GM08714 (cell line): ENCODE measurements around the gene ADGRG1.

Experiments
- H3K4me3 ChIP-seq: fragments of 200-500 bp; sonication (Bioruptor generic); 2 replicates; pipeline ENCODE4 v1.5.1; 2014; ENCODE audit warnings: mild to moderate bottlenecking, low read length, inconsistent platforms
- ZNF274 ChIP-seq: IDR thresholded peaks from 2 replicates; pipeline ENCODE4 v1.6.1; 2012; ENCODE audit warnings: mild to moderate bottlenecking, low read depth, low read length

ADGRG1 gene

DNA sequence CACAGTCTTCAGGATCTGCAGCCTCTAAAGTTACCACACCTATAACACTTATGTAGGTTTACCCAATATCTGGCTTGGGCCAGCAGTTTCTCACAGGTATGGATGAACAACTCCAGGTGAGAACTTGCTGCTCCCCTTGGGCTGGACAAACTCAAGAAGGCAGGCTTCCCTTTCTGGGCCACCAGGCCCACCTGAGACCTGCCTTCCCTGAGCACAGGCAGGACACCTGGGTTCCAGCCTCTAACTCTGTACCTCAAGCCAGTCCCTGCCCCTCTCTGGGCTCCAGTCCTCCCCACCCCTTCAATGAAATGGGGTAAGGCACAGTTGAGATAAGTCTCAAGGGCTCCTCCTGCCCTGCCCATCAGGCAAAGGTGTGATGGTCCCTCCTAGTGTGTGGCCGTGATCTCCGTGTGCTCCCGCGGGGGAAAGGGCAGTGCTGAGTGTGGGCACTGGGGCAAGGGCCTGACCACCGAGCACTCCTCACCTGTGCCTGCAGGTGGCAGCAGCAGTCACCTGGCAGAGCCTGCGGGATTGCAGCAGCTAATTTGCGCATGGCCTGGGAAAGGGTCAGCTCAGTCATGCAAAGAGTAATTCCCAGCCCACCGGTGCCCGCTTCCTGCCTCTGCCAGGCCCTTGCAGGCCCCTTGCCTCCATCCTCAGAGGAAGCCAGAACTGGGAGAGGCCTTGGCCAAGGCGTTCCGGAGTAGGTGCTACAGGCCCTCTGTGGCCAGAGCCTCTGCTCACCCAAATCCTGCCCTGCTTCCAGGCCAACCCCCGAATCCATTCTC, 28.2 kb upstream of the ADGRG1 start:
- no peak for TF ChIP-seq ZNF274
- no peak overlapping the region for H3K4me3 ChIP-seq

DNA sequence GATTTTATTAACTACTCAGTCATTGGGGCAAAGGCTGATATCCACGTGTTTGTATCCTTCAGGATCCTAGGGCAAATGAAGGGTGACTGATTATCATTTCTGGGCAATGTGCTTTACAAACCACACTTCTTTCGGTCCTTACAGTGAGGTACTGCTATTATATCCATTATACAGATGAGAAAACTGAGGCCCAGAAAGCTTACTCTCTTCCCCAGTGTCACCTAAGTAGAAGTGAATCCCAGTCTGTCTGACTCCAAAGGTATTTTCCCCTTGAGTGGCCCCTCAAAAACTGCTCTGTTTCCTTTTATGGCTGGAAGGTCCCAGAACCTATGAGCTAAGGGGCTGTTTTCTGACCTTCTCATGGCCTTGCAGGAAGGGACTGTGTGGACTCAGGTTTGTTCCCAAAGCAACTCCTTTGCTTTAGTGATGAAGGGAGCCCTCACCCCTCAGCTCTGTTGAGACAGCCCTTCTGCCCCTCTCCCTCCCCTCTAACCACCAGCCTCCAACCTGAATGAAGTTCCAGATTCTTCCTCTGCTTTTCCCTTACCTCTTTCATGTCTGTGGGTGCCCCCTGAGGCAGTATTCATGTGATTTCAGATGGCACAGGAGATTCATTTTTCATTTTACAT, 27.4 kb upstream of the ADGRG1 start:
- no peak overlapping the region for H3K4me3 ChIP-seq
- TF ChIP-seq ZNF274 = no peak

GRCh38 chr16:57601801-57602478, 26.5 kb upstream of the ADGRG1 start:
- no peak overlapping the region; the same call in 1 of the 2 replicates for H3K4me3 ChIP-seq
- no peak for TF ChIP-seq ZNF274

- no peak for TF ChIP-seq ZNF274
- no peak overlapping the region for H3K4me3 ChIP-seq
Observed at GRCh38 chr16:57603115-57604024, 25.1 kb upstream of the ADGRG1 start.

DNA sequence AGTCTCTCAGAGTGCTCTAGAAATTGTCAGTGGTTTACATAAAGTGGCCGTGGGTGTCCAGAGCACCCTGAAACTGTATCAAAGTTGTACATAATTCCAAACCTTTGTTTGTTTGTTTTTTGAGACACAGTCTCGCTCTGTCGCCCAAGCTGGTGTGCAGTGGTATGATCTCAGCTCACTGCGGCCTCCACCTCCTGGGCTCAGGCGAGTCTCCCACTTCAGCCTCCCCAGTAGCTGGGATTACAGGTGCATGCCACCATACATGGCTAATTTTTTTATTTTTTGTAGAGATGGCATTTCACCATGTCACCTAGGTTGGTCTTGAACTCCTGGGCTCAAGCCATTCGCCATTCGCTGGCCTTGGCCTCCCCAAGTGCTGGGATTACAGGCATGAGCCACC, 24.3 kb upstream of the ADGRG1 start:
- TF ChIP-seq ZNF274 = no peak
- no peak overlapping the region for H3K4me3 ChIP-seq

DNA sequence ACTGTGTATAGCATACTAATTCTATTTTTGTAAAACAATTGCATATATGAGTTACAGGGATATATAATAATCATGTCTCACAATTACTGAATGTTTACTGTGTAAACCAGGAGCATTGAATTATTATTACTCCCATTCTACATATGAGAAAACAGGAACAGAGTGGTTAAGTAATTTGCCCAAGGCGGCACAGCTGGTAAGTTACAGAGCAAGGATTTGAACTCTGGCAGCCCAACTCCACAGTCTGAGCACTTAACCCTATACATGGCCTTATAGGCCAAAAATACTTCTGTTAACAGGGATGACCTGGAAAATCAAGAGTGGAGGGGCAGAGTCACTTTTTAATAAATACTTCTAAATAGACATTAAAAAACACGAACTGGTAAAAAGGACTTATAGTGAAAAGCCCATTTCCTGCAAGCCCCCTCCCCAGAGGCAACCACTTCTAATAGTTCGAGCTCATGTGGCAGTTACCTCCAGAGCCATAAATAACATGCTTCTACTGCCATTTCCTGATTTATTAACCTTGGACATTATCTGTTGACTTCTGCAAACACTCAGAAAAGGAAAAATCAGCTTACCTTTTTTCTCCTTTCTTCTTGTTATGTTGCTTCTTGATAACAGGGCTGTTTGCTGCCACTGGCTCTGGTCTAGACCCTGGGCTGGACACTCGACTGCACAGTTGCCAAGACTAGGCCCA, 22.1 kb upstream of the ADGRG1 start:
- no peak overlapping the region for H3K4me3 ChIP-seq
- TF ChIP-seq ZNF274 = no peak

- no peak for TF ChIP-seq ZNF274
Observed at GRCh38 chr16:57606847-57607501, 21.5 kb upstream of the ADGRG1 start.

GRCh38 chr16:57607676-57608461, 20.6 kb upstream of the ADGRG1 start:
- TF ChIP-seq ZNF274 = no peak

More at GRCh38 chr16:57606847-57607501, 21.5 kb upstream of the ADGRG1 start:
- H3K4me3 ChIP-seq = no peak overlapping the region

DNA sequence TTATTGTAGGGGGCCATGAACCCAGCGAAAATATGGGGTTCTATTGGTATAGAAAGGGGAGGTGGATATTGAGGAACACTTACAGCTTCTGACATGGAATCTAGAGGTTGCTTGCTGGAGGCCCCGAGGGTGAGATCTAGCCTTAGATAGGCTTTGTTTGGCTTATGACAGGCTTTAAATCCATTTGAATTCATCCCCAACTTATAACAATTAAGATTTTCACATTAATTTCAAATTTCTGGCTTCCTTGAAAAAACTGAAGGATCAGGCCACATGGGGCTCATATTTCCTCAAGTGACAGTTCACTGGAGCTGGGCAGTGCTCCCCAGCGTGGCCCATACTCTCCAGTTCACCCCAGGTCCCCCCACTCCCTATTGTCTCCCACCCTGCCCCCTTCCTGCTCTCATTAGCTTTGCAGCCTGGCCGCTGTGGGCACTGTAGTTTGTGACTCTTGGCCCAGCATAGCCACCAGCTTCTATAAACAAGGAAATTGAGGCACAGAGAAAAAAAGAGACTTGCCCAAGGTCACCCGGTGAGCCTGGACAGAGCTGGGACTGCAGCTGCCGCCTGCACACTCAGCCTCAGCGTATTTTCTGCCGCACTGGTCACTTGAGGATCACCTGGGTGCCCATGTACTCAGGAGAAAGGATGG, 19.8 kb upstream of the ADGRG1 start:
- H3K4me3 ChIP-seq = no peak overlapping the region
- no peak for TF ChIP-seq ZNF274

More at GRCh38 chr16:57607676-57608461, 20.6 kb upstream of the ADGRG1 start:
- no peak overlapping the region for H3K4me3 ChIP-seq

- no peak for TF ChIP-seq ZNF274
- H3K4me3 ChIP-seq = no peak overlapping the region; the same call in 1 of the 2 replicates
Observed at GRCh38 chr16:57609541-57610401, 18.7 kb upstream of the ADGRG1 start.

- no peak for TF ChIP-seq ZNF274
- H3K4me3 ChIP-seq = no peak overlapping the region
Observed at GRCh38 chr16:57610611-57611010, 17.8 kb upstream of the ADGRG1 start.
